ENCODE measurements around the gene KCNIP4. TPM values are rescaled to one million over a fixed set of nuclear protein-coding genes. Genes with fewer than 3 reads are reported as not detected.

The KCNIP4 gene
- total RNA-seq, 1 donor, result not detected

- no peak for DNase-seq (ENCODE audit: low read depth in 2 of 3, low spot score in 2 of 3)
These were observed 1052.6 kb downstream of the KCNIP4 start for GRCh38 chr4:20895988-20896387.

GRCh38 chr4:20895208-20895607 is 1053.4 kb downstream of the KCNIP4 start:
- DNase-seq (ENCODE audit: low read depth in 2 of 3, low spot score in 2 of 3), result no peak

DNA sequence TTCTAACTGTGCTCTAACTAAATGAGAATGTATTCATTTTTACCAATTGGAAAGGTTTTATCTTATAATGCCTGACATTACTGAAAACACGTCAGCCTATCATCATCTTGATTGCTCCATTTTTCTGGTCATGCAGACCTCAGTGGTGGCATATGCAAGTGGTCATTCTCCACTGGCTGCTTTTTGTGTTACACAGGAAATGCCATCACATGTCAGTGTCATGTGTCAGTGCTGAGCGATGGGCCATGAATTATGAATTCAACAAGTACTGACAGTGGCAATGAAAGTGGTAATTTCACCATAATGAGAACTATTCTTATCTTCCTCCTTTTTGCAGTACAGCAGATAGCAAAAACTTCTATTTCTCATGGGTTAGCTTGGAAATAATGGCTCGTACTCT is 1057.8 kb downstream of the KCNIP4 start:
- no peak for DNase-seq (ENCODE audit: low read depth in 2 of 3, low spot score in 2 of 3)

GRCh38 chr4:20889901-20890300 is 1058.7 kb downstream of the KCNIP4 start:
- DNase-seq (ENCODE audit: low read depth in 2 of 3, low spot score in 2 of 3), result no peak

DNA sequence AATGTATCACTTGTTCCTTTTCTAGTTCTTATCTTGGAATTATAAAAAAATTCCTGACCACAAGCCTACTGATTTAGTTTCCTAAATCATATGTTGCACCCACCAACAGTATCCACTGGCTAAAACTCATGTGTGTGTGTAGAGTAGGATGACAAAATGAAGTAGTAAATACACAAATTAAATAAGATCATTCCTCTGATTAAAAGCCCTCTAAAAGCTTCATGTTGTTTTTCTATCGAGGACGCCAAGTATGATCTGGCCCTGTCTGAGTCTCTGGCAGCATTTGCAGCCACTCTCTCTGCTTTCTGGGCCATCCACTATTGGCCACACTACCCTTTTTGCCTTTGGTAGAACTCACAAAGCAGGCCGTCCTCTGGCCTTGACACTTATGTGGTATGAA is 1064.9 kb downstream of the KCNIP4 start:
- DNase-seq (ENCODE audit: low read depth in 2 of 3, low spot score in 2 of 3), result no peak

DNA sequence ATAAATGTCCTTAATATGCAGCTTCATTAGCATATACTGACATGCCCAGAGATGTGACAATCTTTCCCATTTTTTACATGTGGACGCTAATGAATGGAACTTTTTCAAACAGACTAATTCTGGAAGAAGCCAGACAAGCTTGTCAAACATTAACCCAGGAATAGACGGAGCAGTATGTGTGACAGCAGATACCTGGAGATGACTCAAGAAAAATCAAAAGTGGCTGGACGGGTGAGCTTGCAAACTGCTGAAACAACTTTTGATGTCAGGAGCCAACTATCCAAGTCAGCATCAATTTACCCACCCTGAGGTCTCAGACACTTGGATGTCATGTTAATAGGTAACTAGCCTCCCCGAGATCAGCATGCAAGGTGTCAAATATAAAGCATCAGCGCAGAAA is 1065.3 kb downstream of the KCNIP4 start:
- DNase-seq (ENCODE audit: low read depth in 2 of 3, low spot score in 2 of 3), result no peak

- no peak for DNase-seq (ENCODE audit: low read depth in 2 of 3, low spot score in 2 of 3)
These were observed 1066.1 kb downstream of the KCNIP4 start for GRCh38 chr4:20882500-20882899.

GRCh38 chr4:20881658-20882057 is 1066.9 kb downstream of the KCNIP4 start:
- DNase-seq (ENCODE audit: low read depth in 2 of 3, low spot score in 2 of 3), result no peak

DNA sequence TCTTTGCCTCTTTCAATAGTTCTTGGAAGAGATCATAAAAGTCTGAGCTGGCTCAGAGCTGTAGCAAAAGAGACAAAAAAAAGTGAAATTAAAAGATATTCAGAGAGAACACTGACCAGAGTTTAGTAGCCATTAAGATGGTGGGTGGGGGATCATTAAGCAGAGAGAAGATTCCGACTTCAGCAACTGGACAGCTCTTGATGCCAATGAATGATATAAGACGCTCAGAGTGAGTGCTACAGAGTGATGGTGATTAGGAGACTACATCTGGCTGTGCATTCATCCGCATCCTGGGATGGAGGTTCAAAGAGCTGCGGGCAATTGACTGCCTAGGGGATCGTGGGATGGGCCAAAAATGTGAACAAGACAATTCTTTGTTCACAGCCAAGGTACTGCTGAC is 1069.8 kb downstream of the KCNIP4 start:
- no peak for DNase-seq (ENCODE audit: low read depth in 2 of 3, low spot score in 2 of 3)

- DNase-seq (ENCODE audit: low read depth in 2 of 3, low spot score in 2 of 3), result no peak
These were observed 1078.1 kb downstream of the KCNIP4 start for GRCh38 chr4:20870436-20870835.

GRCh38 chr4:20868108-20868507 is 1080.5 kb downstream of the KCNIP4 start:
- DNase-seq (ENCODE audit: low read depth in 2 of 3, low spot score in 2 of 3), result no peak

GRCh38 chr4:20860878-20861277 is 1087.7 kb downstream of the KCNIP4 start:
- no peak for DNase-seq (ENCODE audit: low read depth in 2 of 3, low spot score in 2 of 3)

DNA sequence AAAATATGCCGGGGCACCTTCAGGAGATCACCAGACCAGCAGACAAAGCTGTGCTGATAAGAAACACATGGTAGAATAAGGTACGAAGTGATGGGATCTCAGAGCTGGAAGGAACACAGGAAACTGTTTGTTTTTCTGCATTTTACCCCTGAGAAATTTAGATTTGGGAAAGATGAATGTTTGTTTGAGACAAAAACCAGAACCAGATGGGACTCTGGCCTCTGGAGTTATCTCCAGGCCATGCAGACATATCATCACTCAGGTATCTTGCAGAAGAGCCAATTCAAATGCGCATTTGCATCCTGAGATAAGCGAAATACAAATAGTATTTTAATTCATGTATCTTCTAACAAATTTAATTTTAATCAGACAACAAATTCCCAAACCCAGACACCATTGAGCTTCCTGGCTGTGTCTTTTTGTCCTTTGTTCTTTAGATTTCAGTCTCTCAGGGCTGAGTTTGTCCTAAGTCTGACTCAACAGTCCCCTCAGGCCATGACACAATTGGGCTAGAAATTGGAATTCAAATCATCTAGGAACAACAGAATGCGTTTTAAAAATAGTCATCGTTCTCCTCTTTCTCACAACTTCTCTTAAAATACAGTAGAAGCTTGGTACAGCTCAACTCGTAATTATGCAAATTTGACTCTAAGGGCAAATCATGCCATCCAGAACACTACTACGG is 1089.3 kb downstream of the KCNIP4 start:
- no peak for DNase-seq (ENCODE audit: low read depth in 2 of 3, low spot score in 2 of 3)

DNA sequence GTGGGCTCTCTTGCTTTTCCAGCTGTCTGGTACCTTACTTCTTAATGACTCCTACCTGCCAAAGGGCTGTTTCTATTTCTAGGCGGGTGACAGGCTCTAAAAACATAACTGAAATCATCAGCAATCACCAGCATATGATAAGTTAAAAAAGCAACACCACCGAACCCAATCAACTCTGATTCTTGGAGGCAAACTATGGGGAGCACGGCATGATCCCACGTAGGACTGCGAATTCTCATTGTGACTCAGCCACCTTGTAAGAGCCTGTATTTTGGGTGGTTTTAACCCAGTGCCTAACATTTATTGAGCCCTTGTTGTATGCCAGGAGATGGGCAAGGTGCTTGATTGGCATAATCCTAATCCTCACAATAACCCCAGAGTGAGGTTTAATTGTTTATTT is 1091.5 kb downstream of the KCNIP4 start:
- DNase-seq (ENCODE audit: low read depth in 2 of 3, low spot score in 2 of 3), result no peak

GRCh38 chr4:20847124-20847747 is 1101.3 kb downstream of the KCNIP4 start:
- no peak for DNase-seq (ENCODE audit: low read depth in 2 of 3, low spot score in 2 of 3)

- DNase-seq (ENCODE audit: low read depth in 2 of 3, low spot score in 2 of 3), result no peak
These were observed 1104.3 kb downstream of the KCNIP4 start for GRCh38 chr4:20844311-20844710.

DNA sequence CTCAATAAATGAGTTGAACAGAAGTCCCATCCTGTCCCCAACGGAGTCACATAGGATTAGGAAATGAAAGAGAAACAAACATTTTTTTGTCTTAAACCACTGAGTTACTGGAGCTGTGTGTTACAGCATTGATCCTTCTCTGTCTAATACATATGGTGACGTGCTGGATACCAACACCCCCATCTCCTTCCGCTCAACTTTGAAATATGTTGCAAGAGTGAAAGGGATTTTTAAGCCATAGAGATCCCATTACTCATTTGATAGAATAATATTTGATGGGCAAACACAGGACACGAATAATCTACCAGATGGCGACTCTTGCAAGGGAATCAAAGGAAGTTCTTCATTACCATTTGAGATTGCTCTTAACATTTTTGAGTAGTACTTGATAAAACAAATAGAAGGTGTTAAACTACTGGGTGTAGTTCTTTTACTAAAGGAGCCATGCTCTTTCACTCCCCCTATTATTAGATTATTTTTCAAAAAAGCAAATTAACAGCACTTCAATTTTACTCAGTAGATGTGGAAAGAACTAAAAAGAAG is 1107.9 kb downstream of the KCNIP4 start:
- no peak for DNase-seq (ENCODE audit: low read depth in 2 of 3, low spot score in 2 of 3)

DNA sequence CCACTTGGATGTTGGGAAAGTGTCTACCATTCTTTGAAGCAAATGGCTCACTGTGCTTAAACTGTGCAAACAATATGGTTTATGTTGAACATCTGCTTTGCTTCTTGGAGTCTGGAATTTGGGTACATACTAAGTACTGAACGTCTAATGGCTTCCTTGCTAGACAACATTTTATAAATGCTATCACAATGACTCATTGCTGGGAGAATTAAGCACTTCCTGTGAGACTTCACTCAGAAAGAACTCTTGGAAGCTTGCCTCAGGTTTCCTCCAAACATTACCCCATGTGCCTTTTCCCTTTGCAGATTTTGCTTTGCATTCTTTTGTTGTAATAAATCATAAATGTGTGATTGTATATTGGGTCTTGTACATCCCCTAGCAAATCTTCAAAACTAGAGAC is 1108.6 kb downstream of the KCNIP4 start:
- no peak for DNase-seq (ENCODE audit: low read depth in 2 of 3, low spot score in 2 of 3)

GRCh38 chr4:20838476-20838875 is 1110.1 kb downstream of the KCNIP4 start:
- no peak for DNase-seq (ENCODE audit: low read depth in 2 of 3, low spot score in 2 of 3)

DNA sequence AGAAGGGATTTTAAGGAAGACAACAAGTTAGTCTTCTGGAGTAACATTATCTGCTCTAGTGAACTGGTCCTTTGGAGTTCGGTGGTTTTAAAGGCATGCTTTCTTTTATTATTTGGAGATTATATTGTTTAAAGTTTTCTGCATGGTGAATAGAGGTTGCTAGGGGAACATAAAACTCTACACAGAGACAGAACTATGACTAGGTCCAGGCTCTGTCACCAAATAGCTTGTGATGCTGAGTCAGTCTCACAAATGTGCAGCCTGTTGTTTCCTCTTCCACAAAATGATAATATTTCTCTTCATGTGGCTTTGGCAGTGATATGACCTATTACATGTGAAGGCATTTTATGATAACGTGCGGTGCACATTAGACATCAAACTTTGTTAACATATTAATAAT is 1115.7 kb downstream of the KCNIP4 start:
- DNase-seq (ENCODE audit: low read depth in 2 of 3, low spot score in 2 of 3), result no peak

- no peak for DNase-seq (ENCODE audit: low read depth in 2 of 3, low spot score in 2 of 3)
These were observed 1116.8 kb downstream of the KCNIP4 start for GRCh38 chr4:20831746-20832145.

DNA sequence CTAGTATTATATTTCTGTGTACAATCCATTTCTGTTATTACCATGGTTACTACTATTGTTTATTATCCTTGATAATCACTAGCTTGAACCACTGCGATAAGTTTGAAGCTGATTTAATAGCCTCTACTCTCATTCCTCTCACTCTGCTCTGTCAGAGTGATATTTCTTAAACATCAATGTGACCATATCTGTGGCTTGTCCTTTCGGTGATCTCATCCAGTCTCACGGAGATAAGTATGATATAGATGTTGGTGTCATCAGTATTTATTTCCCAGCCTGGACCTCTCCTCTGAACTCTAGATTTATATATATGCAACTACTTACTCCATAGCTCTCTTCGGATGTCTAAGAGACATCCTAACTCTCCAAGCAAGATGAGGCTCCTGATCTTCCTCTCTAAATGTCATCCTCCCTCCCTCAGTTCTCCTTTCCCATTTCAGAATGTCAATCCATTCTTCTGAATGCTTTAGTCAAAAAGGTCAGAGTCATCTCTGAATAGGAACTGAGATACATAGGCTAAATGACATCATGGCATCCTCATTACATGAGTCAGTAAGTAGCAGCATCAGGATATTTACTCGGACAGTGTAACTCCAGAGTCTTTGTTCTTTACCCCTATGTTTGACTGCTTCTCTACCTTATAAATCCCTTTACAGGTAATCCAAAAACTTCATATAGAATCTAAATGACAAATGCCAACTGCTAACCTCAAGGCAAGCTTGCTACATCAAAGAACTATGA is 1118.8 kb downstream of the KCNIP4 start:
- no peak for DNase-seq (ENCODE audit: low read depth in 2 of 3, low spot score in 2 of 3)
